HG03520 (cell line): ENCODE data around the gene ADARB2.

Experiments
- ATAC-seq: cut with Tn5 transposase; IDR thresholded peaks from one replicate; pipeline ENCODE4 v1.9.1; 2021; ENCODE audit warnings: mild to moderate bottlenecking, moderate library complexity; ENCODE audit not compliant: unreplicated experiment

The ADARB2 gene

GRCh38 chr10:1188558-1189135 is 548.7 kb downstream of the ADARB2 start:
- no peak for ATAC-seq

GRCh38 chr10:1187855-1188557 is 549.3 kb downstream of the ADARB2 start:
- ATAC-seq = no peak

- no peak for ATAC-seq
Measured at GRCh38 chr10:1187151-1187854, 550.0 kb downstream of the ADARB2 start.

GRCh38 chr10:1186683-1186990 is 550.7 kb downstream of the ADARB2 start:
- ATAC-seq = no peak

GRCh38 chr10:1185911-1186682 is 551.2 kb downstream of the ADARB2 start:
- no peak for ATAC-seq

- no peak for ATAC-seq
Measured at GRCh38 chr10:1184541-1185430, 552.5 kb downstream of the ADARB2 start.

- no peak for ATAC-seq
Measured at GRCh38 chr10:1183701-1184100, 553.6 kb downstream of the ADARB2 start.

- ATAC-seq = no peak
Measured at GRCh38 chr10:1183033-1183396, 554.3 kb downstream of the ADARB2 start.

GRCh38 chr10:1182280-1183032 is 554.9 kb downstream of the ADARB2 start:
- no peak for ATAC-seq

GRCh38 chr10:1180836-1181235 is 556.5 kb downstream of the ADARB2 start:
- ATAC-seq = no peak

- no peak for ATAC-seq
Measured at GRCh38 chr10:1180071-1180730, 557.1 kb downstream of the ADARB2 start.

GRCh38 chr10:1179346-1180070 is 557.8 kb downstream of the ADARB2 start:
- ATAC-seq = no peak

GRCh38 chr10:1178506-1178905 is 558.8 kb downstream of the ADARB2 start:
- no peak for ATAC-seq

GRCh38 chr10:1177936-1178335 is 559.4 kb downstream of the ADARB2 start:
- ATAC-seq = no peak

GRCh38 chr10:1175956-1176565 is 561.3 kb downstream of the ADARB2 start:
- no peak for ATAC-seq

- no peak for ATAC-seq
Measured at GRCh38 chr10:1174022-1174421, 563.3 kb downstream of the ADARB2 start.

- no peak for ATAC-seq
Measured at GRCh38 chr10:1173091-1173490, 564.2 kb downstream of the ADARB2 start.

GRCh38 chr10:1172256-1172984 is 564.9 kb downstream of the ADARB2 start:
- ATAC-seq = no peak
